Chondrocyte (in vitro differentiated cells): Measurements from ENCODE around the gene PTPRS. TPM values are rescaled to one million over a fixed set of nuclear protein-coding genes. Genes with fewer than 3 reads are reported as not detected.

Source experiments
- DNase-seq: peaks from one replicate; pipeline ENCODE4 v3.0.0; 2021; ENCODE audit warnings: mixed read lengths, low spot score
- H3K27ac Mint-ChIP-seq: one replicate; pipeline ENCODE4 v1.8.0; 2021; ENCODE audit warnings: mild to moderate bottlenecking, moderate library complexity, mixed read lengths; ENCODE audit not compliant: unreplicated experiment
- H3K27me3 Mint-ChIP-seq: 2 replicates; pipeline ENCODE4 v1.8.0; 2021; ENCODE audit warnings: low read depth, mixed read lengths
- H3K36me3 Mint-ChIP-seq: 2 replicates; pipeline ENCODE4 v1.8.0; 2021; ENCODE audit warnings: low read depth, mixed read lengths
- H3K4me1 Mint-ChIP-seq: 2 replicates; pipeline ENCODE4 v1.8.0; 2021; ENCODE audit warnings: low read depth, mild to moderate bottlenecking, mixed read lengths
- H3K4me3 Mint-ChIP-seq: one replicate; pipeline ENCODE4 v1.8.0; 2021; ENCODE audit warnings: mild to moderate bottlenecking, moderate library complexity, mixed read lengths; ENCODE audit not compliant: unreplicated experiment
- H3K9me3 Mint-ChIP-seq: 2 replicates; pipeline ENCODE4 v1.8.0; 2021; ENCODE audit warnings: low read depth, mixed read lengths
- total RNA-seq: library from RNA; stranded (reverse); gene quantifications from 3 replicates; pipeline ENCODE4 v1.2.1, GENCODE V29; 2021
- TF ChIP-seq, protein P1 (sequence below): fragments of 200-600 bp; sonication (generic); IDR thresholded peaks from 2 replicates; pipeline ENCODE4 v1.5.0; 2021; ENCODE audit warnings: antibody characterized with exemption, mild to moderate bottlenecking, moderate library complexity

The PTPRS gene
- total RNA-seq, 1 donor from 2014 or later, result 130 TPM

- Mint-ChIP-seq H3K4me1 (peaks cover 13% of the 10 kb centered on the region), H3K9me3 (no peaks in the 10 kb centered on the region), H3K27ac (peak overlapping the region; percentile 32), H3K4me3 (peak overlapping the region; percentile 81), H3K27me3 (no peaks in the 10 kb centered on the region), H3K36me3 (no peaks in the 10 kb centered on the region)
- TF ChIP-seq, protein P1, sequence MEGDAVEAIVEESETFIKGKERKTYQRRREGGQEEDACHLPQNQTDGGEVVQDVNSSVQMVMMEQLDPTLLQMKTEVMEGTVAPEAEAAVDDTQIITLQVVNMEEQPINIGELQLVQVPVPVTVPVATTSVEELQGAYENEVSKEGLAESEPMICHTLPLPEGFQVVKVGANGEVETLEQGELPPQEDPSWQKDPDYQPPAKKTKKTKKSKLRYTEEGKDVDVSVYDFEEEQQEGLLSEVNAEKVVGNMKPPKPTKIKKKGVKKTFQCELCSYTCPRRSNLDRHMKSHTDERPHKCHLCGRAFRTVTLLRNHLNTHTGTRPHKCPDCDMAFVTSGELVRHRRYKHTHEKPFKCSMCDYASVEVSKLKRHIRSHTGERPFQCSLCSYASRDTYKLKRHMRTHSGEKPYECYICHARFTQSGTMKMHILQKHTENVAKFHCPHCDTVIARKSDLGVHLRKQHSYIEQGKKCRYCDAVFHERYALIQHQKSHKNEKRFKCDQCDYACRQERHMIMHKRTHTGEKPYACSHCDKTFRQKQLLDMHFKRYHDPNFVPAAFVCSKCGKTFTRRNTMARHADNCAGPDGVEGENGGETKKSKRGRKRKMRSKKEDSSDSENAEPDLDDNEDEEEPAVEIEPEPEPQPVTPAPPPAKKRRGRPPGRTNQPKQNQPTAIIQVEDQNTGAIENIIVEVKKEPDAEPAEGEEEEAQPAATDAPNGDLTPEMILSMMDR, result peak; percentile 21
- peak; percentile 77 for DNase-seq
Observed at GRCh38 chr19:5292822-5293611, 47.6 kb downstream of the PTPRS start.

DNA sequence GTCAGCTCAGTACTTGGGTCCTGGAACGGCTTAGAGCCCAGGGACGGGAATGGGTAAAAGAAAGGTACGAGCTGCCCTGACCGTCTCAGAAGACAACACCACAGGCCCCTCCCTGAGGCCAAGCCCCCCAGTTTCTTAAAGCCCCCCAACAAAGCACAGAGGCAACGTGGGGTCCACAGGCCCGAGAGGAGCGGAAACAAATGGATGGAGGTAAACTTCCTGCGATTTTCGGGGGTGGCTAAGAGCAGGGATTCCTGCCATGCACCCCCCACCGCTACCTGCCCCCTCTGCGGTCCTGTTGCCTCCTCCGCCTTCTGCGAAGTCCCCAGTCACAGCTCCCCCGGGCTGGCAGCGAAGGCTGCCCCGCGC lies 48.2 kb downstream of the PTPRS start:
- H3K9me3 Mint-ChIP-seq, result no peaks in the 10 kb centered on the region
- DNase-seq, result no peak
- no peaks in the 10 kb centered on the region for H3K36me3 Mint-ChIP-seq
- peak overlapping the region; percentile 70 for H3K4me3 Mint-ChIP-seq
- H3K4me1 Mint-ChIP-seq, result peaks cover 18% of the 10 kb centered on the region
- TF ChIP-seq, protein P1, result no peak
- no peaks in the 10 kb centered on the region for H3K27me3 Mint-ChIP-seq
- H3K27ac Mint-ChIP-seq, result peak overlapping the region; percentile 68

- Mint-ChIP-seq H3K27me3 (no peaks in the 10 kb centered on the region), H3K4me1 (peaks cover 18% of the 10 kb centered on the region), H3K4me3 (peak overlapping the region; percentile 70), H3K9me3 (no peaks in the 10 kb centered on the region), H3K27ac (no peak overlapping the region), H3K36me3 (no peaks in the 10 kb centered on the region)
- DNase-seq, result no peak
- TF ChIP-seq, protein P1, result no peak
Observed at GRCh38 chr19:5291588-5292193, 48.9 kb downstream of the PTPRS start.

Other genes starting within 250 kb of the PTPRS start
- not detected in 3 replicates for gene ZNRF4, start 114.6 kb upstream of the PTPRS start, total RNA-seq
- gene TINCR, start 227.1 kb upstream of the PTPRS start, total RNA-seq, result 1.7 to 17.0 TPM (median 2.0 TPM) in 3 replicates